HCT116 (cell line): Measurements from ENCODE around the gene DOCK9.

Source experiments
- CBX3 ChIP-seq: IDR thresholded peaks from 2 replicates; pipeline ENCODE4 v1.6.1; 2012; ENCODE audit warnings: low read depth
- CTCF ChIP-seq, 3 experiments: fragments of 200-600 bp in 1 of 3; sonication (generic) in 1 of 3; IDR thresholded peaks in 2 of 3; conservative IDR thresholded peaks in 1 of 3; 2 replicates each; pipeline ENCODE4 v1.5.1; 2012 to 2017; ENCODE audit warnings: low read depth in 2 of 3, low read length in 2 of 3, antibody characterized with exemption in 1 of 3, borderline replicate concordance in 1 of 3, control low read depth in 1 of 3, mild to moderate bottlenecking in 1 of 3, mixed read lengths in 1 of 3, mixed run types in 1 of 3, moderate library complexity in 1 of 3; ENCODE audit not compliant: insufficient read depth in 1 of 3
- ELF1 ChIP-seq: IDR thresholded peaks from 2 replicates; pipeline ENCODE4 v1.6.1; 2012; ENCODE audit warnings: low read depth, borderline replicate concordance
- EZH2phosphoT487 ChIP-seq: fragments of 200-600 bp; IDR thresholded peaks from 2 replicates; pipeline ENCODE4 v1.6.1; 2018; ENCODE audit warnings: antibody characterized with exemption, borderline replicate concordance
- FOSL1 ChIP-seq: IDR thresholded peaks from 2 replicates; pipeline ENCODE4 v1.6.1; 2012; ENCODE audit warnings: low read depth
- MAX ChIP-seq: IDR thresholded peaks from 2 replicates; pipeline ENCODE4 v1.6.1; 2012
- POLR2A ChIP-seq: IDR thresholded peaks from 2 replicates; pipeline ENCODE4 v1.7.0; 2011; ENCODE audit warnings: borderline replicate concordance; ENCODE audit not compliant: insufficient read depth, insufficient read length; ENCODE audit errors: extremely low read depth
- POLR2AphosphoS5 ChIP-seq: IDR thresholded peaks from 2 replicates; pipeline ENCODE4 v1.6.1; 2011; ENCODE audit warnings: mild to moderate bottlenecking, low read depth, low read length, moderate library complexity
- RAD21 ChIP-seq: IDR thresholded peaks from 2 replicates; pipeline ENCODE4 v1.6.1; 2012; ENCODE audit warnings: low read depth, mild to moderate bottlenecking
- REST ChIP-seq: IDR thresholded peaks from 2 replicates; pipeline ENCODE4 v1.6.1; 2012; ENCODE audit warnings: low read depth
- SP1 ChIP-seq: IDR thresholded peaks from 2 replicates; pipeline ENCODE4 v1.6.1; 2012; ENCODE audit warnings: low read depth
- YY1 ChIP-seq: IDR thresholded peaks from 2 replicates; pipeline ENCODE4 v1.6.1; 2011; ENCODE audit warnings: low read length, low read depth, moderate library complexity, mild to moderate bottlenecking; ENCODE audit not compliant: insufficient replicate concordance; ENCODE audit errors: extremely low read depth
- ZBTB33 ChIP-seq: IDR thresholded peaks from 2 replicates; pipeline ENCODE4 v1.6.1; 2011; ENCODE audit warnings: mild to moderate bottlenecking, low read length, moderate library complexity; ENCODE audit not compliant: insufficient replicate concordance; ENCODE audit errors: extremely low read depth

GRCh38 chr13:98845742-98846141, 132.1 kb downstream of the DOCK9 start:
- TF ChIP-seq EZH2phosphoT487, result no peak
- no peak for TF ChIP-seq CBX3
- no peak for TF ChIP-seq POLR2A
- no peak for TF ChIP-seq FOSL1
- TF ChIP-seq ELF1, result no peak
- no peak for TF ChIP-seq RAD21
- TF ChIP-seq CTCF (IDR thresholded peaks at IDR 0.05 in 2 of 3, conservative IDR thresholded peaks at IDR 0.05 in 1 of 3; ENCODE audit: borderline replicate concordance in 1 of 3, insufficient read depth in 1 of 3, low read depth in 2 of 3, low read length in 2 of 3), result no peak
- TF ChIP-seq ZBTB33, result no peak
- no peak for TF ChIP-seq MAX
- TF ChIP-seq POLR2AphosphoS5, result no peak
- no peak for TF ChIP-seq REST
- TF ChIP-seq YY1, result no peak
- no peak for TF ChIP-seq SP1
